Osteocyte (in vitro differentiated cells): ENCODE measurements around the gene ARHGAP6. TPM values are rescaled to one million over a fixed set of nuclear protein-coding genes. Genes with fewer than 3 reads are reported as not detected.

Experiments used
- DNase-seq: peaks from one replicate; pipeline ENCODE4 v3.0.0; 2021; ENCODE audit warnings: mixed read lengths; ENCODE audit not compliant: unreplicated experiment; ENCODE audit errors: extremely low spot score
- H3K27ac Mint-ChIP-seq: one replicate; pipeline ENCODE4 v1.8.0; 2021; ENCODE audit warnings: mild to moderate bottlenecking, mixed read lengths; ENCODE audit not compliant: unreplicated experiment
- H3K27me3 Mint-ChIP-seq: one replicate; pipeline ENCODE4 v1.8.0; 2021; ENCODE audit warnings: mixed read lengths; ENCODE audit not compliant: unreplicated experiment
- H3K36me3 Mint-ChIP-seq: one replicate; pipeline ENCODE4 v1.8.0; 2021; ENCODE audit warnings: mixed read lengths; ENCODE audit not compliant: unreplicated experiment
- H3K4me1 Mint-ChIP-seq: one replicate; pipeline ENCODE4 v1.8.0; 2021; ENCODE audit warnings: mixed read lengths; ENCODE audit not compliant: unreplicated experiment
- H3K4me3 Mint-ChIP-seq: one replicate; pipeline ENCODE4 v1.8.0; 2021; ENCODE audit warnings: mild to moderate bottlenecking, moderate library complexity, mixed read lengths; ENCODE audit not compliant: unreplicated experiment
- H3K9me3 Mint-ChIP-seq: one replicate; pipeline ENCODE4 v1.8.0; 2021; ENCODE audit warnings: mixed read lengths; ENCODE audit not compliant: unreplicated experiment
- total RNA-seq: library from RNA; stranded (reverse); gene quantifications from 2 replicates; pipeline ENCODE4 v1.2.1, GENCODE V29; 2021
- TF ChIP-seq, protein P1 (sequence below): fragments of 200-600 bp; sonication (generic); IDR thresholded peaks from 2 replicates; pipeline ENCODE4 v1.5.0; 2021; ENCODE audit warnings: antibody characterized with exemption, mild to moderate bottlenecking, moderate library complexity

ARHGAP6 gene
- total RNA-seq, 1 donor from 2014 or later: 3.5 TPM

DNA sequence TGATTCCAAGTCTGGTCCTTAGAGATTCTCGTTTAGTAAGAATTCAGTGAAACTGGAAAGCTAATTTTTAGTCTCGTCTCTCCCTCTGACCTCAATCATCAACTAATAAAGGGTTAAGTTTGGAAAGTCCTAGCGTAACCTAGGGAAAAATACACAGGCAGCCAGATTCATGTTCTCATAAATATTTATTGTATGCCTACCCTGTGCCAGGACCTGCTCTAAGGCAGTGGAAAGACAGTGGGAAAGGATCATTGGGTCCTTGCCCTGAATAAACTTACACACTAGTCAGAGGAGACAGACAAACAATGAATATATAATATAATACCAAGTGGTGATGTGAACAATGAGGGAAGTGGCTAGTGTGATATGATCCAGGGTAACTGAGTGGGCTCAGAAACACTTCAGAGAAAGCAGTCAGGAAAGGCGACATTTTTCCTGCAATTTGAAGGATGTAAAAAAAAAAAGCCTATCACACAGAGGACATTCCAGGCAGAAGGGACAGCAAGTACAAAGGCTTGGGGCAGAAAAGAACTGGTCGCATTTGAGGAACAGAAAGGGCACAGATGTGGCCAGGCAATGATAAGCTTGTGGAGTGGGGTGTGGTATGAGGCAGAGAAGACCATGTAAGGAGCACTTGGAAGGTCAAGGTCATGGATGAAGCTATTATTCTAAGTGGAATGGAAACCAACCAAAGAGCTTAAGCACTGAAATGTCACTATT, 243.8 kb downstream of the ARHGAP6 start:
- DNase-seq: no peak
- H3K27ac Mint-ChIP-seq: no peak overlapping the region
- H3K4me1 Mint-ChIP-seq: peaks cover 7% of the 10 kb centered on the region
- H3K9me3 Mint-ChIP-seq: peaks cover 17% of the 10 kb centered on the region
- no peaks in the 10 kb centered on the region for H3K36me3 Mint-ChIP-seq
- no peak overlapping the region for H3K4me3 Mint-ChIP-seq
- no peaks in the 10 kb centered on the region for H3K27me3 Mint-ChIP-seq
- TF ChIP-seq, protein P1, sequence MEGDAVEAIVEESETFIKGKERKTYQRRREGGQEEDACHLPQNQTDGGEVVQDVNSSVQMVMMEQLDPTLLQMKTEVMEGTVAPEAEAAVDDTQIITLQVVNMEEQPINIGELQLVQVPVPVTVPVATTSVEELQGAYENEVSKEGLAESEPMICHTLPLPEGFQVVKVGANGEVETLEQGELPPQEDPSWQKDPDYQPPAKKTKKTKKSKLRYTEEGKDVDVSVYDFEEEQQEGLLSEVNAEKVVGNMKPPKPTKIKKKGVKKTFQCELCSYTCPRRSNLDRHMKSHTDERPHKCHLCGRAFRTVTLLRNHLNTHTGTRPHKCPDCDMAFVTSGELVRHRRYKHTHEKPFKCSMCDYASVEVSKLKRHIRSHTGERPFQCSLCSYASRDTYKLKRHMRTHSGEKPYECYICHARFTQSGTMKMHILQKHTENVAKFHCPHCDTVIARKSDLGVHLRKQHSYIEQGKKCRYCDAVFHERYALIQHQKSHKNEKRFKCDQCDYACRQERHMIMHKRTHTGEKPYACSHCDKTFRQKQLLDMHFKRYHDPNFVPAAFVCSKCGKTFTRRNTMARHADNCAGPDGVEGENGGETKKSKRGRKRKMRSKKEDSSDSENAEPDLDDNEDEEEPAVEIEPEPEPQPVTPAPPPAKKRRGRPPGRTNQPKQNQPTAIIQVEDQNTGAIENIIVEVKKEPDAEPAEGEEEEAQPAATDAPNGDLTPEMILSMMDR: no peak

DNA sequence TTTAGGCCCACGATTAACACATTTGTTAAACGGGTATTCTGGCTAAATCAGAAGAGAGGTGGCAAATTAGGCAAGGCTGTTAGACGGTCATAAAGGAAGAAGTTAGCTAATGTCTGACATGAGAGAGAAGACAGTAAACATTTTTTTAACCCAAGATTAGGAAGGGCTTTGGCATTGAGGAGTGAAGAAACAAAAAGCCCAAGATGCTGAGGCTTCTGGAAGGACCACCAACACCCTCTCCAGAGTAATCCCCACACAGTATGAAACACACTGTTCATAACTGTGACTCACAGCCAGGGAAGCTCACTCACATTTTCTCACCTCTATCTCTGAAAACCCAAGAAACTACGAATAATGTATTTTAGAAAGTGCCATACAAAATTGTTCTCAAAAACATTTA, 244.9 kb downstream of the ARHGAP6 start:
- no peak for DNase-seq
- Mint-ChIP-seq H3K27me3 (no peaks in the 10 kb centered on the region), H3K36me3 (no peaks in the 10 kb centered on the region), H3K4me1 (peaks cover 7% of the 10 kb centered on the region), H3K9me3 (peaks cover 17% of the 10 kb centered on the region), H3K4me3 (no peak overlapping the region), H3K27ac (no peak overlapping the region)
- TF ChIP-seq, protein P1: no peak

DNA sequence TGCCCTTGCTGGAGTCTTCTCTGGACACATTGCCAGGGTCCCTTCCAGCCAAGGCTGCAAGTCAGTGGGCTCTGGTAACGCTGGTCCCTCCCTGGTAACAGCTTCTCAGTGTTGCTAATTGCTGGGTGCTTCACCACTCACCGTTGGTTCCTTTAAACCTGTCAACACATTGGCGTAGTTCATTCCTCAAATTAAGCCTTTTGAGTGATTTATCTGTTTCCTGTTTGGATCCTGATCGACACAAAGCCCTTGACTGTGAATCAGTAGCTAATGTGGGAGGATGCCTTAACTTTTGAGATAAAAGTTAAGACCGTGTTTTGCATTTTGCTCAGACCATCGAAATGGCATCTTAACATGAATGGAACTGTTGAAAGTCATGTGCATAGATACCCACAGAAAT, 246.6 kb downstream of the ARHGAP6 start:
- Mint-ChIP-seq H3K27ac (no peak overlapping the region), H3K4me3 (no peak overlapping the region), H3K36me3 (no peaks in the 10 kb centered on the region), H3K4me1 (peaks cover 7% of the 10 kb centered on the region), H3K9me3 (peaks cover 11% of the 10 kb centered on the region), H3K27me3 (no peaks in the 10 kb centered on the region)
- DNase-seq: no peak
- TF ChIP-seq, protein P1: no peak

DNA sequence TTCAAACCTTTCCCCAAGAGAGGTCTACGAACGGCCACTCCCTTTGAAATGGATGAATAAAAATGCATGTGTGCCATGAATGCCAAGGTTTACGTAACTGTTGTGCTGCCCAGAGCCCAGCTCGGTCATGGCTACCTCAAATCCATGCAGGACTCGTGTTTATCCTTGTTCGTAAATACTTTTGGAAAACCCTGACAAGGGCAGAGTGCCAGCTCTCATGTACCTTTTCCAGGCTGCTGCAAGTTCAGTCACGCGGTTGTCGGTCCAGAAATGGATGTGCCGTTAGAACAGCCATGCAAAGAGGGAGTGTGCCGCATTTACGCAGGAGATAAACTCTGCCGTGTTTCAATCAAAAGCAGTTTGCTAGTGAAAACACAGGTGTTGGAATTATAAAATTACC, 249.1 kb downstream of the ARHGAP6 start:
- TF ChIP-seq, protein P1: no peak
- no peak for DNase-seq
- H3K4me3 Mint-ChIP-seq: no peak overlapping the region
- H3K9me3 Mint-ChIP-seq: peaks cover 5% of the 10 kb centered on the region
- no peak overlapping the region for H3K27ac Mint-ChIP-seq
- H3K4me1 Mint-ChIP-seq: no peaks in the 10 kb centered on the region
- H3K27me3 Mint-ChIP-seq: no peaks in the 10 kb centered on the region
- H3K36me3 Mint-ChIP-seq: no peaks in the 10 kb centered on the region

DNA sequence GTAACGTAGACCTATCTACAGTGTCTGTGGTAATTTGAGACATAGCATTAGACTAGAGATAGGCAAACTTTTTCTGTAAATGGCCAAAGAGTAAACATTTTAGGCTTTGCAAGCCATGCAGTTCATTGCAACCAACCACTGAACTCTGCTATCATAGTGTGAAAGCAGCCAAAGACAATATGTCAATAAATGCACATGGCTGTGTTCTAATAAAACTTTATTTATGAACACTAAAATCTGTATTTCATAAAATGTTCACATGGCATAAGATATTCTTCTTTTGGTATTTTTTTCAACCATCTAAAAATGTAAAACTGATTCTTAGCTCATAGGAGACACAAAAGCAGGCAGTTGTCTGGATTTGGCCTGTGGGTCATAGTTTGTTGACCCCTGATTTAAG, 251.6 kb downstream of the ARHGAP6 start:
- Mint-ChIP-seq H3K4me1 (no peaks in the 10 kb centered on the region), H3K36me3 (no peaks in the 10 kb centered on the region), H3K27ac (no peak overlapping the region), H3K4me3 (no peak overlapping the region), H3K9me3 (peaks cover 9% of the 10 kb centered on the region), H3K27me3 (no peaks in the 10 kb centered on the region)
- TF ChIP-seq, protein P1: no peak
- DNase-seq: no peak
